HEK293 (cell line): ENCODE measurements around the gene PDZD2.

ENCODE experiments used
- CTCF ChIA-PET: fragments of 350-600 bp; formaldehyde crosslinking; extraction: SDS; loops from one replicate; lab custom pipeline; 2021; ENCODE audit warnings: antibody characterized with exemption; lab: Yijun Ruan, JAX
- POLR2A ChIA-PET: fragments of 300-600 bp; formaldehyde crosslinking; extraction: SDS; loops from one replicate; lab custom pipeline; 2020; ENCODE audit warnings: antibody characterized with exemption, inconsistent platforms; lab: Yijun Ruan, JAX
- H3K27ac ChIP-seq: fragments of 200-500 bp; sonication (Bioruptor generic); 2 replicates; pipeline ENCODE4 v1.5.1; 2014; ENCODE audit warnings: low read depth, low read length, control low read depth, inconsistent platforms; ENCODE audit errors: extremely low read depth
- H3K36me3 ChIP-seq, 2 experiments: fragments of 200-500 bp in 1 of 2; sonication (Bioruptor generic) in 1 of 2; 1 replicate in 1 of 2; 2 replicates in 1 of 2; pipeline ENCODE4 v1.5.1; 2014 to 2017; ENCODE audit warnings: inconsistent platforms in 2 of 2, low read length in 2 of 2; ENCODE audit not compliant: control insufficient read depth in 2 of 2, insufficient read depth in 1 of 2
- H3K4me1 ChIP-seq: fragments of 200-500 bp; sonication (Bioruptor generic); 2 replicates; pipeline ENCODE4 v1.5.1; 2014; ENCODE audit warnings: mild to moderate bottlenecking, low read length, inconsistent platforms; ENCODE audit not compliant: control insufficient read depth, insufficient read depth
- H3K4me3 ChIP-seq: 2 replicates; pipeline ENCODE4 v1.5.1; 2011; ENCODE audit warnings: low read depth, mild to moderate bottlenecking, control low read depth, low read length, moderate library complexity
- H3K9me3 ChIP-seq: fragments of 200-500 bp; sonication (Bioruptor generic); 2 replicates; pipeline ENCODE4 v1.5.1; 2014; ENCODE audit warnings: low read depth, low read length, inconsistent platforms; ENCODE audit not compliant: control insufficient read depth, insufficient read depth
- GLI4 ChIP-seq: fragments of 450-650 bp; formaldehyde crosslinking; IDR thresholded peaks from 2 replicates; pipeline ENCODE4 v1.5.1; 2016; ENCODE audit warnings: missing biosample characterization, missing genetic modification characterization
- HIC1 ChIP-seq: fragments of 450-650 bp; formaldehyde crosslinking; IDR thresholded peaks from 2 replicates; pipeline ENCODE4 v1.5.1; 2016; ENCODE audit warnings: missing biosample characterization, missing genetic modification characterization
- IKZF3 ChIP-seq: fragments of 450-650 bp; IDR thresholded peaks from 2 replicates; pipeline ENCODE4 v1.5.0; 2018; ENCODE audit warnings: missing biosample characterization, mild to moderate bottlenecking, missing genetic modification characterization, moderate library complexity
- KLF16 ChIP-seq: fragments of 450-650 bp; formaldehyde crosslinking; IDR thresholded peaks from 2 replicates; pipeline ENCODE4 v1.5.1; 2017; ENCODE audit warnings: missing biosample characterization, missing genetic modification characterization
- KLF7 ChIP-seq: fragments of 450-650 bp; formaldehyde crosslinking; IDR thresholded peaks from 2 replicates; pipeline ENCODE4 v1.5.1; 2016; ENCODE audit warnings: missing biosample characterization, missing genetic modification characterization, borderline replicate concordance
- SCRT1 ChIP-seq: fragments of 450-650 bp; formaldehyde crosslinking; IDR thresholded peaks from 2 replicates; pipeline ENCODE4 v1.5.1; 2016; ENCODE audit warnings: missing biosample characterization, missing genetic modification characterization, borderline replicate concordance
- ZBTB1 ChIP-seq: fragments of 450-650 bp; formaldehyde crosslinking; IDR thresholded peaks from 2 replicates; pipeline ENCODE4 v1.5.1; 2016; ENCODE audit warnings: missing biosample characterization, missing genetic modification characterization
- ZBTB21 ChIP-seq: fragments of 450-650 bp; formaldehyde crosslinking; IDR thresholded peaks from 2 replicates; pipeline ENCODE4 v1.5.1; 2017; ENCODE audit warnings: missing biosample characterization, missing genetic modification characterization
- ZBTB44 ChIP-seq: fragments of 450-650 bp; IDR thresholded peaks from 2 replicates; pipeline ENCODE4 v1.5.1; 2018; ENCODE audit warnings: missing biosample characterization, mild to moderate bottlenecking, missing genetic modification characterization
- ZBTB6 ChIP-seq: fragments of 450-650 bp; formaldehyde crosslinking; IDR thresholded peaks from 2 replicates; pipeline ENCODE4 v1.5.1; 2017; ENCODE audit warnings: missing biosample characterization, missing genetic modification characterization
- ZBTB7A ChIP-seq: fragments of 450-650 bp; formaldehyde crosslinking; IDR thresholded peaks from 2 replicates; pipeline ENCODE4 v1.5.1; 2016; ENCODE audit warnings: low read depth, missing biosample characterization, missing genetic modification characterization
- ZIC2 ChIP-seq: fragments of 450-650 bp; formaldehyde crosslinking; IDR thresholded peaks from 2 replicates; pipeline ENCODE4 v1.5.1; 2016; ENCODE audit warnings: missing biosample characterization, missing genetic modification characterization
- ZNF155 ChIP-seq: fragments of 450-650 bp; formaldehyde crosslinking; IDR thresholded peaks from 2 replicates; pipeline ENCODE4 v1.5.1; 2016; ENCODE audit warnings: missing biosample characterization, missing genetic modification characterization
- ZNF157 ChIP-seq: fragments of 450-650 bp; formaldehyde crosslinking; IDR thresholded peaks from 2 replicates; pipeline ENCODE4 v1.5.1; 2016; ENCODE audit warnings: missing biosample characterization, missing genetic modification characterization
- ZNF274 ChIP-seq, 2 experiments: fragments of 200-500 bp in 1 of 2; fragments of 450-650 bp in 1 of 2; sonication (Bioruptor generic) in 1 of 2; formaldehyde crosslinking in 1 of 2; IDR thresholded peaks; 2 replicates each; pipeline versions ENCODE4 v1.5.1 to v1.6.1; 2014 to 2016; ENCODE audit warnings: borderline replicate concordance in 1 of 2, inconsistent platforms in 1 of 2, low read length in 1 of 2, missing biosample characterization in 1 of 2, missing genetic modification characterization in 1 of 2
- ZNF366 ChIP-seq: fragments of 450-650 bp; formaldehyde crosslinking; conservative IDR thresholded peaks from 2 replicates; pipeline ENCODE4 v1.5.1; 2016; ENCODE audit warnings: missing biosample characterization, missing genetic modification characterization
- ZNF416 ChIP-seq: fragments of 450-650 bp; formaldehyde crosslinking; IDR thresholded peaks from 2 replicates; pipeline ENCODE4 v1.5.1; 2016; ENCODE audit warnings: missing biosample characterization, missing genetic modification characterization
- ZNF449 ChIP-seq: fragments of 450-650 bp; formaldehyde crosslinking; IDR thresholded peaks from 2 replicates; pipeline ENCODE4 v1.5.1; 2017; ENCODE audit warnings: missing biosample characterization, mild to moderate bottlenecking, missing genetic modification characterization, moderate library complexity
- ZNF580 ChIP-seq: fragments of 450-650 bp; formaldehyde crosslinking; IDR thresholded peaks from 2 replicates; pipeline ENCODE4 v1.5.1; 2016; ENCODE audit warnings: missing biosample characterization, missing genetic modification characterization
- ZNF660 ChIP-seq: fragments of 450-650 bp; IDR thresholded peaks from 2 replicates; pipeline ENCODE4 v1.5.1; 2018; ENCODE audit warnings: missing biosample characterization, mild to moderate bottlenecking, missing genetic modification characterization
- ZNF701 ChIP-seq: fragments of 450-650 bp; formaldehyde crosslinking; IDR thresholded peaks from 2 replicates; pipeline ENCODE4 v1.5.1; 2016; ENCODE audit warnings: missing biosample characterization, missing genetic modification characterization
- ZNF76 ChIP-seq: fragments of 450-650 bp; formaldehyde crosslinking; IDR thresholded peaks from 2 replicates; pipeline ENCODE4; 2016; ENCODE audit warnings: low read depth, missing biosample characterization, missing genetic modification characterization, borderline replicate concordance
- ZSCAN30 ChIP-seq: fragments of 450-650 bp; IDR thresholded peaks from 2 replicates; pipeline ENCODE4 v1.5.1; 2018; ENCODE audit warnings: missing biosample characterization, mild to moderate bottlenecking, missing genetic modification characterization, moderate library complexity
- ZSCAN5A ChIP-seq: fragments of 450-650 bp; formaldehyde crosslinking; IDR thresholded peaks from 2 replicates; pipeline ENCODE4 v1.5.1; 2016; ENCODE audit warnings: missing biosample characterization, missing genetic modification characterization

The PDZD2 gene

GRCh38 chr5:31768784-31769183, 129.9 kb downstream of the PDZD2 start:
- ChIA-PET POLR2A (no interaction called here), CTCF (interaction anchor here (0.7 to 0.8 kb wide), 2 partner anchors 15 to 57 kb away, joined by 3 to 4 read pairs; no protein-coding TSS in a partner anchor)
- Histone ChIP-seq H3K4me1 (no peaks in the 10 kb centered on the region), H3K27ac (no peak overlapping the region), H3K9me3 (no peaks in the 10 kb centered on the region), H3K4me3 (no peak overlapping the region), H3K36me3 (no peaks in the 10 kb centered on the region)
- TF ChIP-seq ZNF660 (tag by site-specific recombination) (no peak), ZNF416 (tag by site-specific recombination) (no peak), ZNF701 (tag by site-specific recombination) (no peak), ZNF155 (tag by site-specific recombination) (no peak), SCRT1 (no peak), ZSCAN30 (no peak), ZNF366 (tag by site-specific recombination) (no peak), ZBTB21 (tag by site-specific recombination) (no peak), ZNF157 (tag by site-specific recombination) (no peak), ZBTB7A (no peak), ZNF274 (IDR thresholded peaks at IDR 0.05; ENCODE audit: low read length) (no peak), ZNF274 (tag by site-specific recombination; IDR thresholded peaks at IDR 0.05; ENCODE audit: borderline replicate concordance) (no peak), HIC1 (tag by site-specific recombination) (no peak), ZIC2 (tag by site-specific recombination) (no peak), ZBTB1 (tag by site-specific recombination) (no peak), KLF7 (tag by site-specific recombination) (no peak)

GRCh38 chr5:31769530-31769929, 130.6 kb downstream of the PDZD2 start:
- Histone ChIP-seq H3K36me3 (no peaks in the 10 kb centered on the region), H3K4me1 (no peaks in the 10 kb centered on the region), H3K27ac (no peak overlapping the region), H3K4me3 (no peak overlapping the region), H3K9me3 (no peaks in the 10 kb centered on the region)
- ChIA-PET POLR2A (no interaction called here), CTCF (interaction anchor here (0.7 to 0.8 kb wide), 3 partner anchors 39 to 222 kb away, joined by 3 to 4 read pairs (median 3); no protein-coding TSS in a partner anchor)
- TF ChIP-seq IKZF3 (tag by site-specific recombination) (no peak), ZNF580 (no peak), ZSCAN5A (tag by site-specific recombination) (no peak)

- POLR2A ChIA-PET: interaction anchor here (0.7 kb wide), 1 partner anchor 649 kb away, joined by 3 read pairs; no protein-coding TSS in a partner anchor
- TF ChIP-seq ZBTB44 (no peak), ZBTB6 (tag by site-specific recombination) (no peak), GLI4 (no peak), ZNF157 (tag by site-specific recombination) (no peak), KLF16 (no peak), ZNF449 (tag by site-specific recombination) (no peak), ZNF76 (tag by site-specific recombination) (no peak)
These were observed 131.3 kb downstream of the PDZD2 start for GRCh38 chr5:31770132-31770720.

More at GRCh38 chr5:31770132-31770720, 131.3 kb downstream of the PDZD2 start:
- no peak overlapping the region for H3K27ac ChIP-seq
- H3K4me3 ChIP-seq: no peak overlapping the region
- H3K4me1 ChIP-seq: no peaks in the 10 kb centered on the region
- CTCF ChIA-PET: interaction anchor here (0.7 to 1.3 kb wide), 3 partner anchors 39 to 944 kb away, joined by 3 read pairs; no protein-coding TSS in a partner anchor
- no peaks in the 10 kb centered on the region for H3K36me3 ChIP-seq
- H3K9me3 ChIP-seq: no peaks in the 10 kb centered on the region
